ENCODE data around the gene ENC1.
A peak's percentile ranks its signal among the peaks of the same experiment; 100 is the strongest.
"Not testable (repeated sequence)": the region's sequence is repeated elsewhere in the genome, so short reads cannot be mapped to it uniquely, and the experiment has no call there.

The ENC1 gene, protein sequence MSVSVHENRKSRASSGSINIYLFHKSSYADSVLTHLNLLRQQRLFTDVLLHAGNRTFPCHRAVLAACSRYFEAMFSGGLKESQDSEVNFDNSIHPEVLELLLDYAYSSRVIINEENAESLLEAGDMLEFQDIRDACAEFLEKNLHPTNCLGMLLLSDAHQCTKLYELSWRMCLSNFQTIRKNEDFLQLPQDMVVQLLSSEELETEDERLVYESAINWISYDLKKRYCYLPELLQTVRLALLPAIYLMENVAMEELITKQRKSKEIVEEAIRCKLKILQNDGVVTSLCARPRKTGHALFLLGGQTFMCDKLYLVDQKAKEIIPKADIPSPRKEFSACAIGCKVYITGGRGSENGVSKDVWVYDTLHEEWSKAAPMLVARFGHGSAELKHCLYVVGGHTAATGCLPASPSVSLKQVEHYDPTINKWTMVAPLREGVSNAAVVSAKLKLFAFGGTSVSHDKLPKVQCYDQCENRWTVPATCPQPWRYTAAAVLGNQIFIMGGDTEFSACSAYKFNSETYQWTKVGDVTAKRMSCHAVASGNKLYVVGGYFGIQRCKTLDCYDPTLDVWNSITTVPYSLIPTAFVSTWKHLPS

DNA sequence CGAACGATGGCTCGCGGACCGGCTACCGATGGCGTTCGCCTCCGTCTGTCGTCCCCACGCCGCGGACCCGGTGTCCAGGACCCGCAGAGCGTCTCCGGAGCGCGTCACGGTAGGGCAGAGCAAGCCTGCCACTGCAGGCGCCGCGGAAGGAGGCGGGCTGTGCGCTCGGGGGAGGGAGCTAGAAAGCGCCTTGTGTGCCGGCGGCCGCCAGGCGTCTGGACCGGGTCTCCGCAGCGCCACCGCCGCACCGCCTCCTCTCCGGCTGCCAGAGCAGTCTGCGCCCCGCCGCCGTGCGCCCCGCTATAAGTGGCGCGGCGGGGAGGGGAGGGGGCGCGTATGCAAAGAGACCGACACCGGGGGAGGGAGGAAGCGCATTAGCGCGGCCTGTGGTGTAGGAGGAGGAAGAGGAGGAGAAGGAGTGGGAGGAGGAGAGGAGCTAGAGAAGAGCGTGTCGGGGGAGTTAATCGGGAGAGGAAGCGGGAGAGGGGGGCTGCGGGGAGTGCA, at the start of gene ENC1:
Gene ENC1, minus strand, starts transcription at position 279 of the 504 bp plus-strand sequence. CDS start 4,243 bp downstream, outside the sequence.
- DNase-seq (ENCODE audit: low spot score), result peak; percentile 42

DNA sequence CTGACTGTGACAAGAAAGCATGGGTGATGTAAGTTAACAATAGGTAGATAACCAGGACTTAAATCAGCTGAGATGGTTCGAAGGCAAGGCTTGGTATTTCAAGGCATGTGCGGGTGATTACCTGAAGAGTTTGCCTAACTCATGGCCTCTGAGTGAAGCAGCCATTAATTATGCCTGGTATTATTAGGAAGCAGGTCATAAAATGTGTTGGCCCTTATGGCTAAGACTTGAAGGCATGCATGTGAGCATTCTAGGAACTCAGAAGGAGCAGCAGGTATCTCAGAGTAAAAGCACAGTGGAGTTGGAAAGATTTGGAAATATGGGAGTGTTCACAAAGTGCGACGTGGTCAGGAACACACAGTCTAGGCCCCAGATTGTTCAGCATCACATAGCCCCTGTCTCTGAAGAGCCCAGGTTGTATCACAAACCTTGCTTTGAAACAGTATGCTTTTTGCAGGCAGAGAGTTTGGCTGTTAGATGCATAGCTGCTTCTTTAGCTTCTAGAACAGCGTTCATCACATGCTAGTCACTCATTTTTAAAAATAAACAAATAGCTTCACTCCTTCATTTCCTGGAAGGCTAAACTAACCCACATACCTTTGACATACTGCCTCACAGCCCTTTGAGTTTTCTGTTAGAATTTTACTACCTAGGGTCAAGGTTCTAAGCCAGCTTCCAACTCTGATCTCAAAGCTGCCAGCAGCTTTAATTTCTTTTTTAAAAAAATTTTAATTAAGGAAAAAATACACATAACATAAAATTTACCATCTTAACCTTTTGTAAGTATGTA, 46.6 kb upstream of the ENC1 start:
- no peak for DNase-seq (ENCODE audit: low spot score)

DNA sequence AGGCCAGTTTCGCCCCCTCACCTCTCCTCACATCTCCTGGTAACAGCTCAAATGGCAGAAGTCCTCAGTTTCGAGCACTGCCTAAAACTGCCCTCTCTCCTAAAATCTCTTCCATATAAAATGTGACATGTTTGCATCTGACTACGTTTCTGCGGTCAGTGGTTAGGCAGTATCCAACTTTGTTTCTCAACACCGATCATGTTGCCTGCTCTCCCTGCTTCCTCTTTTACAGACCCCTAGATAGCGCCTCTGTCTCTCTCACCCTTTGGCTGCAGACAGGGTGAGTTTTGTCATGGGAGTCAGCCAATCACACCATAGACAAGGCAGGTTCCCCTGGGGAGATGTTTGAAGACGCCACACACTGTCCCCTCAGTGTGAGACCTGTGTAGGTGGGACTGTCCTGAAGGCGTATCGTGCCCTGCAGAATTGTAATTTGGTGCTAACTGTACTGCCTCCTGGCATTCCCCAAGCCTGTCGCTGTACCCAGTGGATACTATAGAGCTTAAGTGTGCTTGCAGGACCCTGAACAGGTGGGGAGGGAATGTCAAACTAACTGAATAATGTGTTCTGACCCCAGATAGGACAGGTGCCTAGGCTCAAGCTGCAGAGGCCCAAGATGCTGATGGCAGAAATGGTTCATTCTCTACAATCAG, 45.6 kb upstream of the ENC1 start:
- DNase-seq (ENCODE audit: low spot score), result no peak

DNA sequence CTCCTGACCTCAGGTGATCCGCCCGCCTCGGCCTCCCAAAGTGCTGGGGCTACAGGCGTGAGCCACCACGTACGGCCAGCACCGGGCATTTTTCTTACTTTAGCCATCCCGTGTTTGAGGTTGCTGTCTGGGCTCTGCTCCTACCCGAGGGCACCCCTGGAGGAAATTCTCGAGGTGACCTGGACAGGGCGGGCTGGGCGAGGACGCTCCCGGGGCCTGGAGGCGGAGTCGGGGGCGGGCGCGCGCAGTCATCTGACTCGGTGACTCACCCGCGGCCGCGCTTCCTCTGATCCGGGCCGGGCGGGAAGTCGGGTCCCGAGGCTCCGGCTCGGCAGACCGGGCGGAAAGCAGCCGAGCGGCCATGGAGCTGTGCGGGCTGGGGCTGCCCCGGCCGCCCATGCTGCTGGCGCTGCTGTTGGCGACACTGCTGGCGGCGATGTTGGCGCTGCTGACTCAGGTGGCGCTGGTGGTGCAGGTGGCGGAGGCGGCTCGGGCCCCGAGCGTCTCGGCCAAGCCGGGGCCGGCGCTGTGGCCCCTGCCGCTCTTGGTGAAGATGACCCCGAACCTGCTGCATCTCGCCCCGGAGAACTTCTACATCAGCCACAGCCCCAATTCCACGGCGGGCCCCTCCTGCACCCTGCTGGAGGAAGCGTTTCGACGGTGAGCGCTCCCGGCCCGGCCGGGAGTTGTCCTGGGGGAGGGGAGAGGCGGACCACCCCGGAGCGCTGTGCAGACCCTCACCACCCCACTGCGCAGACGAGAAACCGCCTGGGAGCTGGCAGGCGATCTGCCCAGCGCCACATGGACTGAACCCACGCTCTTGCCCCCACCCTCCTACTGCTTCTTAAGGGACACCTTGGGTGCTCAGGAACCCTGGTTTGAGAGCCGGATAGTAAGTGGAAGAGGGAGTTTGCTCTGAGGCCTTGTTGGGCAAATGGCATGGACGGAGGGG, 44.6 kb upstream of the ENC1 start, which contains the start of gene HEXB:
Gene HEXB, plus strand, starts transcription at position 334 of the 952 bp plus-strand sequence. Its CDS starts 28 bp downstream, at position 362.
- DNase-seq (ENCODE audit: low spot score), result peak; percentile 72

DNA sequence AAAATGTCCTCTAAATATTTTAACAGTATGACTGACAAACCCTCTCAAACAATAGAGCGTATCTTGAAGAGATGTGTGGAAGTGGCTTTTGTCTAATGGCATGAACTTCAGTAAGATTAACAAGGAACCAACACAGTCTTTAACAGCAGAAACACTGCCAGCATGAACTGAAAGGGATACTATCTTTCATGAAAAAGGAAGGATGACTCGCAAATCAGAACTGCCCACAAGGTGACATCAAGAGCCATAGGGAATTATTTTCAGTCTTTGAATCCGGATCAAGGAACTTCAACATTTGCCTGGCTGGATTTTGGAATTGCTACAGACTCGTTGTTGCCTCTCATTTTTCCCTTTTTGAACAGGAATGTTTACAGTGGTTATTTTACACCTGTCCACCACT, 39.4 kb upstream of the ENC1 start:
- no peak for DNase-seq (ENCODE audit: low spot score)

DNA sequence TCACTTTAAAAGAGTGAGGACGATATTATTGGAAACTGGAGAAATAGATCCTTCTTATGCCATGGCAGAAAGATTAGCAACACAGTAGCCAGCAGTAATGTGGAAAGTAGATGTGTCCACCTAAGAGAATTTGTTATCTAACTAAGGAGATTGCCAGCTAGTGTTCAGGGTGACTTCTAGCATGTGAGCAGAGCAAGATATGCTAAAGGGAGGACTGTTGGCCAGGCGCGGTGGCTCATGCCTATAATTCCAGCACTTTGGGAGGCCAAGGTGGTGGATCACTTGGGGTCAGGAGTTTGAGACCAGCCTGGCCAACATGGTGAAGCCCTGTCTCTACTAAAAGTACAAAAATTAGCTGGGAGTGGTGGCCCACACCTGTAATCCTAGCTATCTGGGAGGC, 38.8 kb upstream of the ENC1 start:
- not testable (repeated sequence) for DNase-seq (ENCODE audit: low spot score)

DNA sequence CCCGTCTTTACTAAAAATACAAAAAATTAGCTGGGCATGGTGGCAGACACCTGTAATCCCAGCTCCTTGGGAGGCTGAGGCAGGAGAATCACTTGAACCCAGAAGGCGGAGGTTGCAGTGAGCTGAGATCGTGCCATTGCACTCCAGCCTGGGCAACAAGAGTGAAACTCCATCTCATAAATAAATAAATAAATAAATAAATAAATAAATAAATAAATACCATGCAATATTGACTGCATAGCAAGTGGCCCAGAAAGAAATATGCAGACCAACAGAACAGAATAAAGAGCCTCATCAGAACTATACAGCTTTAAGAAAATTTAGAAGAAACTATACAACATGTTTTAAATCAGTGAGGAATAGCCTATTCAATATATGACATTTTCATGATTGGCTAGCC, 37.6 kb upstream of the ENC1 start:
- not testable (repeated sequence) for DNase-seq (ENCODE audit: low spot score)

DNA sequence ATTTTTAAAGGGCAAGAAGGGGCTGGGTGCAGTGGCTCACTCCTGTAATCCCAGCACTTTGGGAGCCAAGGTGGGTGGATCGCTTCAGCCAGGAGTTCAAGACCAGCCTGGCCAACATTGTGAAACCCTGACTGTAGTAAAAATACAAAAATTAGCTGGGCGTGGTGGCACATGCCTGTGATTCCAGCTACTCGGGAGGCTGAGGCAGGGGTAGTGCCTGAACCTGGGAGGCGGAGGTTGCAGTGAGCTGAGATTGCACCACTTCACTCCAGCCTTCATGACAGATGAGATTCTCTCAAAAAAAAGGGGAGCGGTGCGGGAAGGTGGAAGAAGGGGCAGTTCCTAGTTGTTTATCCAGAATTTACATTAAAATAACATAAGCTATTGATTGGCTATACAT, 35.9 kb upstream of the ENC1 start:
- DNase-seq (ENCODE audit: low spot score), result not testable (repeated sequence)

DNA sequence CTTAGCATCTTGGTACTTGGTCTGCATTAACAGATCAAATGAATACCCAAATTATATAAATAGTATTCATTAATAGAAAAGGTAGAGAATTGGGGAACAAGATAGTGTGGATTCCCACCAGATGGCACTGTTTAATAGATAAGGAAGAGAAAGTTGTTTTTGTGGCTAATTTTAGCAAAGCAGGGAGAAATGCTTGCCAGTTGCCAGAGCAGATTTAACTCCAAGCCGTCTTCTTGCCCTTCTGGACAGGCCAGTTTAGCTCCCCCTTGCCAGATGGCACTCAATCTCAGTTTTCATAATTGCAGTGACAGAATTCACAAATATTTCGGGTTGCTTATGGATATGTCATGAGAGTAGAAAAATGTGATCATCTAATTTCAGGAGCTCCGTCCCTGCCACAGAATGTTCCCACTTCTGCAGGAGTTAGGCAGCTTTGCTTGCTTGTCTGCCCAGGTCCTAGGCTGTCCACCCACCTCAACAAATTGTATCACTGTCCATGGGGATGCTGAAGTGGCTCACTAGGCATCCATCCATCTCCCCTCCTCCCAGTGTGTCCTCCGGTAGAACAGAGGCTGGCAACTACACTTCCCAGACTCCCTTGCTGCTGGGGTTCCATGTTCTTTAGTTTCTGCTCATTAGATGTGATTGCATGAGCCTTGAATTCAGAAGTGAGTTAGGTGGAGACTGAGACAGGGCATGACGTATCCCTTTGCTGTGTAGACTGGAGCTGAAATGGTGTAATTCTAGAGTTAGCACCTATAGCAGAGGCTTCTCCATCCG, 32.7 kb upstream of the ENC1 start:
- DNase-seq (ENCODE audit: low spot score), result no peak

DNA sequence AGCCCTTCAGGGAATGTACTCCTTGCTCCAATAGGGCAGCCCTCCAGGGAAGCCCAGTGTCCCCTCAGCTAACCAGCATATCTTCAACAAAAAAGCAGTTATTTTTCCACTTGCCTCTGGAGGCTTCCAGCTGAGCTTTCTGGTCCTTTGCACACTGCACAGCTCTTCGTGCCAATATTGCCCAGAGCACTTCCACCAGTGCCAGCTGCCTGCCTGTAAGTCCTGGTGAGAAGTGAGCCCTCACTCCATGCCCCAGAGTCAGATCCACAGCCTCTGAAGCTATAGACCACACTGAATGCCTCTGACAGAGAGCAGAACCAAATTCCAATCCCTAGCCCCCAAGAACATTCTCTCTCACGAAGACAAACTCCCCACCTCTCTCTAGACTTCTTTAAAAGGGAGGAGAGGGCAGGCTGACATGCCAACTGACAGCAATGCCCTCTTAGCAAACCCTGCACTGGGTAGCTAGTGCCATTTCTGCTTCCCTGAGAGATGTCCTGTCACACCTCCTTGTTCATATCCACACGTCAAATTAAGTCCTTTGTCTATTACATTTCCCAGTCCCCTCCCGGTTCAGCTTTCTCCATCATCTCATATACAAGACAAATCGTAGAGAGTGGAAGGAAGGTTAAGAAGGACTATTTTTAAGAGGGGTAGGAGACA, 31.8 kb upstream of the ENC1 start:
- DNase-seq (ENCODE audit: low spot score), result no peak

DNA sequence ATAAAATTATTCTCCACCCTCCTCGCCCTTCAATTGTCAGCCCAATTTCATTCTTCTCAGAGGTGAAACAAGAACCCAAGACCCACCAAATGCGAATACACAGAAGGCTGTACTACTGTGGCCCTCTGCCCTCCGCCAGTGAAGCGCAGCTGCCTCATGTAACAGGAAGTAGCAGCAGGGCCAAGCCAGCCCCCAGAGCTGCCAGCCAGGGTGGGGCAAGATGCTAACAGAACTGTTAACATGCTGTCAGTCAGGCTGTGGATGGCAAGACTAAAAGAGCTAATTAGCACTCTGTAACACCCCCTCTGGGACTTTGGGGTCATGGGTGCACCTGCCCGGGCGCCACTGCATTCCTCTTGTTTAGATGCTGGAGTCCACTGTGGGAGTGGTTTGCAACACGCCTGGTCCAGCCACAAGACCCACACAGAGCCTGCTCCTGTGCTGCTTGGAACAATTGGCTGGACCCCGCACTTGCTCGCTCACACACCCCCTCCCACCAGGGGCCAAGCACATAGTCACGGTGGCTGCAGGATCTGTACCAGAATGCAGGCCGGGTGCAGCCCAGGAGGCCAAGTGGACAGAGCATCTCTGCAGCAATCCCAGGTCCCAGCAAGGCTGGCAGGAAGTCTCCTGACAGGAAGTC, 30.0 kb upstream of the ENC1 start:
- no peak for DNase-seq (ENCODE audit: low spot score)

DNA sequence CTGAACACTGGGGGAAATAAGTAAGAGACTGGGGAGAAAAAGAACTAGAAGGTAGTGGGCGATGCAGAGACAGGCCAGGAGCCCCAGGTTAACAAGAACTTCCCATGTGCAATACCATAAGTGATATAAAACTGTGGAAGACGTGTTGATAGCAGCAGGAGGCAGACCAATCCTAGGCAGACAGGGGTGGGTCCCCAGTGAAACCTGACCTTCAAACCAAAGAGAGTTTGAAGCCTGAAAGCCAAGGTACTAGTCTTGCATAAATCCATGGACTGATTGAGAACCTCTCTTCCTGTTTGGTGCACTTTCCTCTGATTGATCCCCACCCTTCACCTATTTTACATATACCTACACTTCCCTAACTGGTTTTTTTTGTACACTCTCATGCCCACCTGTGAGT, 29.3 kb upstream of the ENC1 start:
- DNase-seq (ENCODE audit: low spot score), result no peak

DNA sequence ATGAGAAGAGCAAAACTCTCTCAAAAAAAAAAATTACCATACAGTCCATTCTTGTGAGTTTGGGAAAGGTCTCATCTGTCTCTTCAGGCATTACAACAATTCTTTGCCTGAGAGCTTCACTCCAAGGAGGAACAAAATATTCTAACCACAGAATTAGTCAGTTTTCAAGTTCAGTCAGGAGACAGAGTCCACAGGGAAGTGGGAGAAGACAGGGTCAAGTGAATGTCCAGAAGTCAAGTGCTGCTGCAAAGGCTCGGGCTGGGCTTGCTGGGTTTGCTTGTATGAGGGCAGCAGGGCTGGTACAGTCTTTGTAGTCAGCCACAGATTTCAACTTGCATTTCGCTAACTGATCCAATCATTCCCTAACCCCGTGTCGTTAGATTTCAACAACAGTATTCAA, 26.9 kb upstream of the ENC1 start:
- DNase-seq (ENCODE audit: low spot score), result no peak

DNA sequence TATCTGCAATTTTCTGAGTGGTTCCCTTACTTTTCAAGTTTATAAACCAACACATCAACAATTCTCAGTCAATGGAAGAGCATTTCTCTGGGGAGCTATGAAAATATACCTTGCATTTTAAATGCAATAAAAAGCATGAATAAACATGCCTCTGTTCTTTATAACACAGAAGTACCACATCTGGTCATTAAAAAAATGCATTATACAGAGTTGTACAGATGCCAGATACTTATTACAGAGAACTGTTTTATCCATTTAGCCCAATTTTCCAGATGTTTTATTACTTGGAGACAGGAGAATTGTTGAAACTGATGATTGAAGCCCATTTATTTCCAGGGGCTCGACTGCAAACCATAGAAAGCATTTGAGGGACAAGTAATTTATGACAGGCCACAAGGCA, 25.3 kb upstream of the ENC1 start:
- DNase-seq (ENCODE audit: low spot score), result no peak

DNA sequence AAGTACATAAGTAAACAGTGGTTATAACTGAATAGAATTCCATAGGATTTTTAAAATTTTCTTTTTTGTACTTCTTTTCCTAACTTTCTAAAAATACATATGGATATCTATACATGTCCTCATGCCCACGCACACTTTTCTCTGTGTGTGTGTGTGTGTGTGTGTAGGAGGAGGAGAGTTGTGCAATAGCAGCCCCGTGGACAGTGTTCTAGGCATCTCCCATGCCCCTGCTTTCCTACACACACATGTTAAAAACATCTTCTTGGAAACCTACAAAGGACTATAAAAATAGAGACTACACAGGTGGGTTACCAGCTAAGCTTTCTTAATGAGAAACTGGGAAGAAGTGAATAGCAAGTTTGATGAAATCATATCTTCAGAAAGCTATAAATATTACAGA, 24.7 kb upstream of the ENC1 start:
- DNase-seq (ENCODE audit: low spot score), result no peak

DNA sequence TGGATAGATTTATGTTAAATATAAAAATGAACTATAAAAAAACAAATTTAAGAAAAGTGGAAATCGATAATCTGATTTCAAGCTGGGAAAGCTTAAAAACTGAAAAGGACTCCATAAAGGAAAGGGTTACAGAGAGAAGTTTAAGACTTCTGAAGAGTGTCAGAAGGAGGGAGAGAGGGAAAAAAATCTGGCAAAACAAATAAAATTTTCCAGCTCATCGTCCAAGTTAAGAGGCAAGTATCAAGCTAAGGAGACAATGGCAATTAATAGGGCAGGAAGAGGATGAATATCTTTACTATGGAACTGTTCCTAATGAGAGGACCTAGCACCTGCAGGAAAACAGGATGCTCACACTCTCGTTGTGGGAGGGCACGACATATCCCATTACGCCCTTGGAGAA, 24.0 kb upstream of the ENC1 start:
- DNase-seq (ENCODE audit: low spot score), result no peak

DNA sequence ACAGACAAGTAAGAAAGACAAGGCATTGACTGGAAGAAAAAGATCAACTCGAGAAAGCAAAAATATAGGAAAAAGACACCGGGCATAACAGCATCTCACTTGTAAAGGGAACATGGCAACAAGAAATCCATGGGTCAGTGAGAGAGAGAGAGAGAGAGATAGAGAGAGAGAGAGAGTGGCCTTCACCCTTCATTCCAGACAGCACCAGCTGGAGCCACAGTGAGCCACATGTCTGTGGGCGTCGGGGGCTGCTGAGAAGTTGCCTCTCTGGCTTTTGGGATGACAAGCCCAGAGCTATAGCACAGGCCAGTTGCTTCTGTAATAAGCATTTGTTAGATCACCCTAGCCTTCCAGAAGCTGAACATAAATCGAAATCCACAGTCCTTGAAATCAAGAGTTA, 20.3 kb upstream of the ENC1 start:
- DNase-seq (ENCODE audit: low spot score), result no peak

DNA sequence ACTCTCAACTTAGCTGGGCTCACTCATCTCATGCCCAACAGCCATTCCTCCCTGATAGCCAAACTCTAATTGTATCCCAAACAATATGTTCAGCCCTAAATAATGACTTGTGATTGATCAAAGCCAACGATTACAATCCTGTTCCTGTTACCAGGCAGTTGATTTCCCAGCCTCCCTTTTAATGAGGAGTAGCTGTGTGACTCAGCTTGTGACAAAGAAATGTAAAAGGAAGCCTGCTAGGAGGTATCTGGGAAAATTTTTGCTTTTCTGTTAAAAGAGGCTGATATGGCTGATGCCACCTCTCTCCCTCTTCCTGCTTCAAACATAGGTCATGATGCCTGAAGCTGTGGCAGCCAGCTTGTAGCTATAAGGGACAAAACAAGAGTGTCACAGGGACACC, 19.6 kb upstream of the ENC1 start:
- no peak for DNase-seq (ENCODE audit: low spot score)

DNA sequence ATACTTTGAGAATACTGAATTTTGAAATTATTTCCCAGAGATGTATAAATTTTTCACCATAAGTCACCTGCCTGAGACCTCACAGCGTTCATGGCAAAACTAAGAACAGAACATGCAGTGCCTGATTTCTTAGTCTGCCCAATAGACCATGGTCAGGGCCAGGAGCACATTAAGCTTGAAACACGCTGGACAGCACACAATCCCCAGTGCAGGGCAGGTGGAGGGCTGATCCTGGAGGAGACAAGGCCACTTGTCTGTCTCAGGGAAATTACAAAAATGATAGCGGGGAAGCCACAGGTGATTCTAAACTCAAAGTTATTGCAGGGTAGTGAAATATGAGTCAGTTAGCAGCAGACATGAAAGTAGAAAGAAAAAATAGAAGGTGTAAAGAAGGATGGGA, 18.6 kb upstream of the ENC1 start:
- no peak for DNase-seq (ENCODE audit: low spot score)
